Measurements from ENCODE around the gene KRT73.

The KRT73 gene

DNA sequence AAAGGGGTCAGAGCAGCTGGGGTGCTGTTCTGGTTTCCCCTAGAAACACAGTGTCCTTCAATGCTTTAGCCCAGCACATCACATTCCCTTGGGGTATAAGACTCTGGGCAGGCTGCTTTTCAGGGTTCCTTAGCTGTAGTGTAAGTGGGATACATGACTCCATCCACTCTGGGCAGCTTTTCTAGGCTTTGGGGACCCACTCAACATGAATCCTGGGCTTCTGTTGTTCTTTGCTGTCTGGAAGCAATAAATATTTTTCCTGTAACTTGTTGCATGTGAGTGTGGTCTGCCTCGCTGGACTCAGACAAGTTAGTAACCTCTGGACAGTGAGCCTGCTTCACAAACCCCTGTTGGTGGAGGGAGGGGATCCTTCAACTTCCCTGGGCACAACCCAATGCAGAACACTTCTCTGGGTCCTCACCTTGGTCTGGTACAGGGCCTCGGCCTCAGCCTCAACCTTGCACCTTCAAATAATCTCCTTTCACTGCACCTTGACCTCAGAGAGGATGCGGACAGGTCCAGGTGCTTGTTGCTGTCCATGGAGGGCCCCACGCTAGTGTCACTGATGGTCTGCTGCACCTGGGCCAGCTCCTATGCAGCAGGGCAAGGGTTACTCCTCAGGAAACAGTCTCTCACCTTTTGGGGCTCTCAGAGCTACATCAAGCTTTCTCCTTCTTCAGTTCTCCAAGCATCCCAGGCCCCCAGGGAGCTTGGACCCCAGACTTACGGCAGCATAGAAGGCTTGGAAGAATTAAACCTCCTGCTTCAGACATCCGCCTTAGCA, 13.5 kb upstream of the KRT73 start:
- H3K27ac Mint-ChIP-seq, result no peak overlapping the region
- H3K9me3 Mint-ChIP-seq, result no peaks in the 10 kb centered on the region
- H3K36me3 Mint-ChIP-seq (ENCODE audit: low read depth), result no peaks in the 10 kb centered on the region
- peaks cover 12% of the 10 kb centered on the region for H3K27me3 Mint-ChIP-seq (ENCODE audit: low read depth, poor library complexity)
- TF ChIP-seq, protein P1, sequence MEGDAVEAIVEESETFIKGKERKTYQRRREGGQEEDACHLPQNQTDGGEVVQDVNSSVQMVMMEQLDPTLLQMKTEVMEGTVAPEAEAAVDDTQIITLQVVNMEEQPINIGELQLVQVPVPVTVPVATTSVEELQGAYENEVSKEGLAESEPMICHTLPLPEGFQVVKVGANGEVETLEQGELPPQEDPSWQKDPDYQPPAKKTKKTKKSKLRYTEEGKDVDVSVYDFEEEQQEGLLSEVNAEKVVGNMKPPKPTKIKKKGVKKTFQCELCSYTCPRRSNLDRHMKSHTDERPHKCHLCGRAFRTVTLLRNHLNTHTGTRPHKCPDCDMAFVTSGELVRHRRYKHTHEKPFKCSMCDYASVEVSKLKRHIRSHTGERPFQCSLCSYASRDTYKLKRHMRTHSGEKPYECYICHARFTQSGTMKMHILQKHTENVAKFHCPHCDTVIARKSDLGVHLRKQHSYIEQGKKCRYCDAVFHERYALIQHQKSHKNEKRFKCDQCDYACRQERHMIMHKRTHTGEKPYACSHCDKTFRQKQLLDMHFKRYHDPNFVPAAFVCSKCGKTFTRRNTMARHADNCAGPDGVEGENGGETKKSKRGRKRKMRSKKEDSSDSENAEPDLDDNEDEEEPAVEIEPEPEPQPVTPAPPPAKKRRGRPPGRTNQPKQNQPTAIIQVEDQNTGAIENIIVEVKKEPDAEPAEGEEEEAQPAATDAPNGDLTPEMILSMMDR (IDR thresholded peaks at IDR 0.05), result no peak
- DNase-seq, result no peak
- H3K4me3 Mint-ChIP-seq, result no peak overlapping the region
- H3K4me1 Mint-ChIP-seq, result peaks cover 5% of the 10 kb centered on the region

DNA sequence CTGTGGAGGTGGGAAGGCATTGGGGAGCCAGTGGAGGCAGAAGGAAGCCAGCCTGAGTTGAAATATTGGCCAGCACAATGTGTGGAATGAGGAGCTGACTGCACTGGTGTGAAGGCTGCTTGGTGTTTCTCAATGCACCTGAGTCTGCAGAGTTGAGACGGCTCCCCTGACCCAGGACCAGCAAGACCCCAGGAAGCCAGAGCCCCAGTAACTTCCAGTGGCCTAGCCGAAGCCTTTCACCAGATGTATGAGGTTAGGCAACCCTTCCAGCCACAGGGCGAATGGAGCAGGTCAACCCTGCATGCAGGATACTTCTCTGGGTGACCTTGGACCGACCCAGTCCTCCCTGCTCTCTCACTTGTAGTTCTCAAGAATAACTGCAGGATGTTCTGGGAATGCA, 12.9 kb upstream of the KRT73 start:
- Mint-ChIP-seq H3K36me3 (ENCODE audit: low read depth) (no peaks in the 10 kb centered on the region), H3K4me1 (peaks cover 7% of the 10 kb centered on the region), H3K27me3 (ENCODE audit: low read depth, poor library complexity) (peaks cover 12% of the 10 kb centered on the region), H3K27ac (no peak overlapping the region), H3K9me3 (no peaks in the 10 kb centered on the region), H3K4me3 (no peak overlapping the region)
- TF ChIP-seq, protein P1 (IDR thresholded peaks at IDR 0.05), result no peak
- no peak for DNase-seq

DNA sequence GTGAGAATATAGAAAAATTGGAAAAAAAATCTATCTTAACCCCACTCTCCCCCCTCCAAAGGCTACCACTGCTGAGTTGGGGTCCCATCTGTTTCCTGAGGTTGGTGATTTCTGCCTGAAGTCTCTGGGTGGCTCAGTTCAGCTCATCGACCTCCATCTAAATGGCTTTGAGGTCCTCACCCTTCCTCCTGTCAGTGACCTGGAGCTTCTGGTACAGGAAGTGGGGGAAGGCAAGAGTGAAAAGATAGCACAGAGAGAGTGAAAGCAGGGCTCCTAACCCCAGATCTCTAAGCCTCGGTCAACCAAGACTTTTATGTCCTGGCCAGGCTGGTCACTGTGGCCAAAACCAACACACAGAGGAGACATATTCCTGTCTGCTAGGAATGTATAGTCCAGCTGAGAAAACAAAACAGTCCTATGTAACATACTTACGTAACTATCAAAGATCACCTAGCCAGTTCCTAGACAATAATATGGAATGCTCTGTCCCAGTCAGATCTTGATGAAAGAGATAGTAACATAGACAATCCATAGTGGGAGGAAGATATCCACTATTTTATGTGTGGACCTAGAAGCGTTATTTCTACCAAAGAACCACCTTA, 12.3 kb upstream of the KRT73 start:
- Mint-ChIP-seq H3K36me3 (ENCODE audit: low read depth) (no peaks in the 10 kb centered on the region), H3K27me3 (ENCODE audit: low read depth, poor library complexity) (peaks cover 12% of the 10 kb centered on the region), H3K9me3 (no peaks in the 10 kb centered on the region), H3K4me3 (no peak overlapping the region), H3K27ac (no peak overlapping the region), H3K4me1 (peaks cover 7% of the 10 kb centered on the region)
- DNase-seq, result no peak
- TF ChIP-seq, protein P1 (IDR thresholded peaks at IDR 0.05), result no peak

- Mint-ChIP-seq H3K27ac (no peak overlapping the region), H3K9me3 (no peaks in the 10 kb centered on the region), H3K36me3 (ENCODE audit: low read depth) (no peaks in the 10 kb centered on the region), H3K4me1 (peaks cover 7% of the 10 kb centered on the region), H3K4me3 (no peak overlapping the region), H3K27me3 (ENCODE audit: low read depth, poor library complexity) (peaks cover 12% of the 10 kb centered on the region)
- no peak for DNase-seq
- TF ChIP-seq, protein P1 (IDR thresholded peaks at IDR 0.05), result no peak
Observed at GRCh38 chr12:52630008-52630500, 11.7 kb upstream of the KRT73 start.

DNA sequence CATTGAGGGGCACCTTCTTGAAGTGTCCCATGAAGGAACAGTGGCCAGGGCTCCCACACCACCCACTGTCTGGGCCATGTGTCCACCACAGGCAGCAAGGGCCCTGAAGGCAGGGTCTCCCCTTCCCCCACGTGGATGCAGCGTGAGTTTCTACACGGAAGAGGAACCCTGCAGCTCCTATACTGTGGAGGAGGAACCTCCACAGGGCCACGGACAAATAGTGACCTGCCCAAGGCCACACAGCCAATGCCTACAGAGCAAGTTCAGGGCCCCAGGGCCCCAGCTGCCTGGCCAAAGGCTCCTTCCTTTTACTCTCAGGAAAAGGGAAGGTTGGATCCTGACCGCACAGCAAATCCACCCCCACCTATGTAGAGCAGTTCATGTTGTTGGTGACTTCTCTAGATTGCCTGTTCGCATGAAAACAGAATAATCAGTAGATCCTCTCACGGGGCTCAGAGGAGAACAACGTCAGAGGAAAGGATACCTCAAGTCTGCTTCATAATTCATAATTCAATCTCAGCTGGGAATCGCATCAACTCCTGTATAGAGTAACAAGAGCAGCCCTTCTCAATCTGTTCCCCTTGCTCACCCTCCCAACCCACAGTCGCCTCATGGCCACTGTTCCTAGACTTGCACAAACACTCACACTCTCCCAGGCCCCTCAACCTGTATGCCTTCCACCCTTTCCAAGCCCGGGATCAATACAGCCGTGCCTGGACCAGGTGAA, 11.1 kb upstream of the KRT73 start:
- no peaks in the 10 kb centered on the region for H3K9me3 Mint-ChIP-seq
- TF ChIP-seq, protein P1 (IDR thresholded peaks at IDR 0.05), result no peak
- H3K4me3 Mint-ChIP-seq, result no peak overlapping the region
- peaks cover 10% of the 10 kb centered on the region for H3K27me3 Mint-ChIP-seq (ENCODE audit: low read depth, poor library complexity)
- no peaks in the 10 kb centered on the region for H3K36me3 Mint-ChIP-seq (ENCODE audit: low read depth)
- H3K4me1 Mint-ChIP-seq, result peaks cover 7% of the 10 kb centered on the region
- H3K27ac Mint-ChIP-seq, result no peak overlapping the region
- DNase-seq, result no peak

Measured in nephron progenitor cell (in vitro differentiated cells).